Middle frontal gyrus (tissue), 1 donor: ENCODE data around the gene VSIG2.
"Not testable (repeated sequence)": the region's sequence is repeated elsewhere in the genome, so short reads cannot be mapped to it uniquely, and the experiment has no call there.

ENCODE experiments used
- DNase-seq: peaks from one replicate; pipeline ENCODE4 v3.0.0-alpha.2; 2015; ENCODE audit warnings: low spot score; ENCODE audit errors: extremely low spot score

The VSIG2 gene, protein sequence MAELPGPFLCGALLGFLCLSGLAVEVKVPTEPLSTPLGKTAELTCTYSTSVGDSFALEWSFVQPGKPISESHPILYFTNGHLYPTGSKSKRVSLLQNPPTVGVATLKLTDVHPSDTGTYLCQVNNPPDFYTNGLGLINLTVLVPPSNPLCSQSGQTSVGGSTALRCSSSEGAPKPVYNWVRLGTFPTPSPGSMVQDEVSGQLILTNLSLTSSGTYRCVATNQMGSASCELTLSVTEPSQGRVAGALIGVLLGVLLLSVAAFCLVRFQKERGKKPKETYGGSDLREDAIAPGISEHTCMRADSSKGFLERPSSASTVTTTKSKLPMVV

GRCh38 chr11:124751741-124752470, at the start of gene VSIG2:
VSIG2 (minus strand) TSS chr11:124752255; CDS start chr11:124752137, 118 bp downstream.
- DNase-seq = no peak

DNA sequence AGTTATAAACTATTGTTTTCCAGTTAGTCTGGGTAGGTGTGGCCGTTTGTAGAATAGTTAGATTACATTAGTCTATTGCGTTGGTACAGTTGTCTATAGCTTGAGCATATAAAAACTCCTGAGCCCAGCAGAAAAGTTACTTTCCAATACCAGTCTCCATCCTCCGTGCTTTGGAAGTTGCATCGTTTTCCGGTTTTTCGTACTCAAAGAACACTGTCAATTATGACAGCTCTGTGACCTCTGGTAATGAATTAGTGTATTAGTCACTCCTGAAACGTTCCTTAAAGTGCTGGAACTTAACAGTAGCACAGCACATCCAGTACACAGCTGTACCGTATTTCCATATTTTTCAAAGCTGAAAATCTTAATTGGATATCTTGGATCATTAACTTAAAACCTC, 49.0 kb upstream of the VSIG2 start:
- no peak for DNase-seq

- DNase-seq = peak; percentile 70
These were observed 48.3 kb upstream of the VSIG2 start, which contains the start of gene MSANTD2 for GRCh38 chr11:124800226-124800929. MSANTD2 (minus strand) TSS chr11:124800406; CDS start chr11:124800380, 26 bp downstream.

DNA sequence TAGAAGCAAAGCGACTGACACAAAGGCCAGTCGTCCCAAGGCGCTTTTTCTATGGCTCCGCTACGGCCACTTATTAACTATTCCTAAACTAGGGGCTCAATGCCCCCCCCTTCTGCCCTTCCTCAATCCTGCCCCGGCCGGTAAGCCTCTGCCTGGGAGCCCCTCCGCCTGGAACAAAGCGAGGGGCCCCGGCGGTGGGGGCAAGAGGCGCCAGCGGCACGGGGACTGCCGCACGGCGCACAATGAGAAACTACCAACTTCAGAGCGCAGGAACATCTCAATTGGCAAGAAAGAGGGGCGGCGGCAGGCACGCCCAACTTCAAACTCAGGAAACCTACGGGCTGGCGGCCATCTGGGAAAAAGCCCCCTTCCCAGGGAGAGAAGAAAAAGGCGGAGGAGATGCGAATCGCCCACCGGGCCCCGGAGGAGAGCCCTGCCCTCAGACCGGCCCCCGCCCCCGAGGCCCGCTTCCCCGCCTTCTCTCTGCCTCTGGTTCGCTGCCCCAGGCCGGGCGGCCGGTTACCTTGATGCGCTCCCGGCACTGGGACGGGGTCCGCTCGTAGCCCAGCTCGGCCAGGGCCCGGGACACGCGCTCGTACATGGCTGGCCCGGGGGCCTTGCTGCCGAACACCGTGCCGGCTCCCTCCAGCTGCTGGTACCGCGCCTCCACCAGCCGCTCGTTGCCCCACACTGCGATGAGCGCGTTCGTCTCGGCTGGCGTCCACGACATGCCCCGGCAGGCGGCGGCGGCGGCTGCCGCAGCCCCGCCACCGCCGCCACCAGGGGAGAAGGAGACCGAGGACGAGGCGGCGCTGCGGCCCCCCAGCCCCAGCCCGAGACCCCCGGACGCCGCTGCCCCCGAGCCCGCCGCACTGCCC, 47.5 kb upstream of the VSIG2 start:
- no peak for DNase-seq

GRCh38 chr11:124798991-124799347, 46.9 kb upstream of the VSIG2 start:
- DNase-seq = no peak

DNA sequence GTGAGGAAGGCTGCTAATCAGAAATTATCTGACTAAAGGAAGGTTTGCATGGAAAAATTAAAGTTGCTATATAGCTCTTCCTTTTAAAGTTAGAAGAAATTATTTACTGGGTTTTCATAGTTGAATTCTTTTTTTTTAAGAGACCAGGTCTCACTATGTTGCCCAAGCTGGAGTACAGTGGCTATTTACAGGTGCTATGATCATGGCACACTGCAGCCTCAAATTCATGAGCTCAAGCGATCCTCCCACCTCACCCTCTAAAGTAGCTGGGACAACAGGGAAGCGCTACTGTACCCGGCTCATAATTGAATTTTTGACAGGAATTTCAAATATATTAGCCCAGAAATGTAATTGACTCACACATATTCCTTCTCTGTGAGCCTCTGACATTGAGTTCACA, 44.3 kb upstream of the VSIG2 start:
- no peak for DNase-seq

DNA sequence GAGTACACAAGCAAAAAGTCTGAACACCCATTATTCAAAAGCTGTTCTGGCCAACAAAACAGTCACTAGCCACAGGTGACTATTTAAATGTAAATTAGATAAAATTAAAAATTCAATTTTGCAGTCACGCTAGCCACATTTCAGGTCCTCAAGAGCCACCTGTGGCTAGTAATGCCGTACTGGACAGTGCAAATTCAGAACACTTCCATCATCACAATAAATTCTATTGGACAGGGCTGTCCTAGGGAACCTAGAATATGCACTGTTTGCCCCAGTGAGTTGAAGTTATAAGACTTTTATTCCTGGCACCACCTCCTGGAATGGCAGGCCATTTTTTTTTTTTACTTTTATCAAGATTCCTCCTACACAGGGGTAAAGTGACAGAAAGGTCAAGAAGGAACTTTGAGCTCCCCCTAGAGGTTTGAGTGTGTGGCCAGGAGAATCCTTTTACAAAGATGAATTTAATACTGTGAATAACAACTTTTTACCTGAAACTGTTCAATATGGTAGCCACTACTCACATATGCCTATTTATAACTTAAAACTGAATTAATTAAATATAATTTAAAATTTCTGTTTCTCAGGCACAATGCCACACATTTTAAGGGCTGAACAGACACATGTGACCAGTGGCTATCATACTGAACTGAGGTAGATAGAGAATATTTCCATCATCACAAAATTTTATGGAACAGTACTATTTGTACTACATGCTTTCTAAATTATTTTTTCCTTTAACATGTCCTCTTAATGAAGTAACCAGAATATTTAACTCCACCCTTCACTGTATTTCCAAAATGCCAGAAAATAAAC, 41.6 kb upstream of the VSIG2 start:
- DNase-seq = peak; percentile 6

GRCh38 chr11:124791626-124792341, 39.7 kb upstream of the VSIG2 start:
- no peak for DNase-seq

DNA sequence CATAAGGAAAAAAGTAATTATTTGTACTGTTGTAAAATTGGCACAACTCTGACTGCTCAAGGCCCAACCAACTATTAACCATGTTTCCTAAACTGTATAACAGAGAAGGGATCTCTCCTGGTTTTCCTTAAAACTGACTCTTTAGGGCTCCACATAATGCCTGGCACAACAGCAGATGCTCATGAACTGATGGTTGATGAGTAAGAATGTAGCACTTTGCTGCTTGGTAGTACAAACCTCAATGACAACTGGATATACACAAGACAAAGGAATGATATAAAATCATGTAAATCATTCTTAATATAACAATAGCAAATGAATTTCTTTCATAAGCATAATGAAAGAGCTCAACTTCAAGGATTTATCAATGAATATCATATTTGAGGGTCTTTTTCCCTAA, 36.5 kb upstream of the VSIG2 start:
- DNase-seq = no peak

DNA sequence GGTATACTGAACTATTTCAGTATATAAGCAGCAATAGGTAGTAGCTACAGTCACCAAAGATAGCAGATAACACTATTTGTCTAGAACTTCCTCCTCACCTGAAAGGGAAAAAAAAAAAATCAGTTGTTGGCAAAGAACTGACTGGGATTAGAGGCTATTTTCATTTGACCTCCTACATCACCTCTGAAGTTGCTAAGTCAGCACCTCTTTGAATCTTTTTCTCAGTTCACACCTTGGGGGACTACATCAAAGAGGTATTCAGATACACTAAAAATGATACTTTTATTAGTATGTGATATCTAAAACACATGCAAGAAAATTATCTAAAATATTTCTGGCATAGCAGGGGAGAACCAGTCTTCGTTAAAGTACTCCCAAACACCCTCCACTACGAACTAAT, 32.0 kb upstream of the VSIG2 start:
- no peak for DNase-seq

GRCh38 chr11:124783002-124783401, 30.9 kb upstream of the VSIG2 start:
- no peak for DNase-seq

- no peak for DNase-seq
These were observed 27.5 kb upstream of the VSIG2 start for GRCh38 chr11:124779568-124779967.

GRCh38 chr11:124778281-124778680, 26.2 kb upstream of the VSIG2 start:
- DNase-seq = no peak

- DNase-seq = no peak
These were observed 25.0 kb upstream of the VSIG2 start for GRCh38 chr11:124776865-124777645.

GRCh38 chr11:124770959-124771358, 18.9 kb upstream of the VSIG2 start:
- not testable (repeated sequence) for DNase-seq

- DNase-seq = no peak
These were observed 18.0 kb upstream of the VSIG2 start for GRCh38 chr11:124769806-124770774.

GRCh38 chr11:124768914-124769313, 16.9 kb upstream of the VSIG2 start:
- no peak for DNase-seq

GRCh38 chr11:124766156-124766555, 14.1 kb upstream of the VSIG2 start:
- DNase-seq = no peak
